IMR-90 (cell line): Measurements from ENCODE around the gene NCAPG2. TPM values are rescaled to one million over a fixed set of nuclear protein-coding genes. Genes with fewer than 3 reads are reported as not detected.

Experiments used
- ATAC-seq: fragments of 200-7000 bp; cut with Tn5 transposase; 2 replicates; pipeline ENCODE4 v1.9.1; 2020; ENCODE audit warnings: low read depth, mild to moderate bottlenecking, moderate library complexity
- BruUV-seq: library from RNA; stranded (reverse); fragments of 400-500 nt; replicated peaks from 2 replicates; lab custom pipeline; 2021; lab: Mats Ljungman, UMichigan
- CTCF ChIA-PET: fragments of 300-600 bp; formaldehyde crosslinking; extraction: SDS; loops from one replicate; lab custom pipeline; 2021; ENCODE audit warnings: antibody characterized with exemption; lab: Yijun Ruan, JAX
- POLR2A ChIA-PET: fragments of 300-600 bp; sonication (Branson Sonifier 250); formaldehyde crosslinking; loops from one replicate; lab custom pipeline; 2022; ENCODE audit warnings: antibody characterized with exemption; ENCODE audit not compliant: unreplicated experiment; lab: Charles Lee
- DNase-seq: peaks from one replicate; pipeline ENCODE4 v3.0.0; 2013
- H2AFZ ChIP-seq: replicated peaks from 2 replicates; pipeline ENCODE3; 2013; ENCODE audit warnings: low read length, mild to moderate bottlenecking; ENCODE audit not compliant: poor library complexity
- H2AK5ac ChIP-seq: 2 replicates; pipeline ENCODE4 v1.6.1; 2013; ENCODE audit warnings: low read depth, low read length, inconsistent platforms
- H2AK9ac ChIP-seq: replicated peaks from 2 replicates; pipeline ENCODE3; 2013; ENCODE audit warnings: mild to moderate bottlenecking, low read depth, low read length, moderate library complexity; ENCODE audit not compliant: poor library complexity
- H2BK120ac ChIP-seq: 2 replicates; pipeline ENCODE4 v1.6.1; 2013; ENCODE audit warnings: low read depth, low read length, inconsistent platforms
- H2BK15ac ChIP-seq: 3 replicates; pipeline ENCODE4 v1.6.1; 2013; ENCODE audit warnings: low read depth, low read length, inconsistent platforms
- H2BK20ac ChIP-seq: 2 replicates; pipeline ENCODE4 v1.6.1; 2013; ENCODE audit warnings: low read depth, mild to moderate bottlenecking, inconsistent platforms, low read length, moderate library complexity
- H2BK5ac ChIP-seq: 2 replicates; pipeline ENCODE4 v1.6.1; 2013; ENCODE audit warnings: mild to moderate bottlenecking, low read depth, low read length, inconsistent platforms; ENCODE audit not compliant: poor library complexity, severe bottlenecking
- H3K14ac ChIP-seq: replicated peaks from 2 replicates; pipeline ENCODE4 v1.6.1; 2013; ENCODE audit warnings: low read depth, low read length, inconsistent platforms
- H3K18ac ChIP-seq: 2 replicates; pipeline ENCODE4 v1.6.1; 2013; ENCODE audit warnings: low read depth, low read length, control low read depth
- H3K23ac ChIP-seq: 2 replicates; pipeline ENCODE4 v1.6.1; 2013; ENCODE audit warnings: low read depth, low read length, inconsistent platforms
- H3K27ac ChIP-seq: 2 replicates; pipeline ENCODE4 v1.5.1; 2013; ENCODE audit warnings: mild to moderate bottlenecking, control low read depth, low read length; ENCODE audit not compliant: insufficient read depth
- H3K27me3 ChIP-seq: 2 replicates; pipeline ENCODE4 v1.6.1; 2013; ENCODE audit warnings: low read length; ENCODE audit not compliant: control insufficient read depth, insufficient read depth
- H3K36me3 ChIP-seq: 2 replicates; pipeline ENCODE4 v1.6.1; 2013; ENCODE audit warnings: low read length, mixed read lengths; ENCODE audit not compliant: control insufficient read depth, insufficient read depth
- H3K4ac ChIP-seq: 2 replicates; pipeline ENCODE4 v1.6.1; 2013; ENCODE audit warnings: low read depth, low read length, inconsistent platforms
- H3K4me1 ChIP-seq: 2 replicates; pipeline ENCODE4 v1.6.1; 2013; ENCODE audit warnings: low read length, mixed read lengths; ENCODE audit not compliant: control insufficient read depth, insufficient read depth
- H3K4me2 ChIP-seq: 2 replicates; pipeline ENCODE4 v1.6.1; 2013; ENCODE audit warnings: low read depth, mild to moderate bottlenecking, control low read depth, low read length, moderate library complexity
- H3K4me3 ChIP-seq: 2 replicates; pipeline ENCODE4 v1.5.1; 2013; ENCODE audit warnings: low read depth, mild to moderate bottlenecking, control low read depth, low read length, moderate library complexity; ENCODE audit not compliant: insufficient read depth
- H3K56ac ChIP-seq: 2 replicates; pipeline ENCODE4 v1.6.1; 2013; ENCODE audit warnings: low read length, inconsistent platforms; ENCODE audit not compliant: insufficient read depth; ENCODE audit errors: extremely low read depth
- H3K79me1 ChIP-seq, 2 experiments: 2 replicates each; pipeline ENCODE4 v1.6.1; 2013; ENCODE audit warnings: low read length in 2 of 2, inconsistent platforms in 1 of 2, low read depth in 1 of 2
- H3K9ac ChIP-seq: 2 replicates; pipeline ENCODE4 v1.6.1; 2013; ENCODE audit warnings: low read depth, low read length, control low read depth
- H3K9me1 ChIP-seq: 2 replicates; pipeline ENCODE4 v1.6.1; 2013; ENCODE audit warnings: low read length, inconsistent platforms; ENCODE audit not compliant: insufficient read depth
- H3K9me3 ChIP-seq: 2 replicates; pipeline ENCODE4 v1.6.1; 2013; ENCODE audit warnings: low read length; ENCODE audit not compliant: control insufficient read depth, insufficient read depth
- H4K20me1 ChIP-seq: 2 replicates; pipeline ENCODE4 v1.6.1; 2013; ENCODE audit warnings: low read length, inconsistent platforms; ENCODE audit not compliant: insufficient read depth
- H4K5ac ChIP-seq: 2 replicates; pipeline ENCODE4 v1.6.1; 2013; ENCODE audit warnings: mild to moderate bottlenecking, low read depth, low read length, control low read depth
- H4K8ac ChIP-seq, 2 experiments: 2 replicates each; pipeline ENCODE4 v1.6.1; 2013; ENCODE audit warnings: low read depth in 2 of 2, low read length in 2 of 2, control low read depth in 1 of 2, inconsistent platforms in 1 of 2
- H4K91ac ChIP-seq: 2 replicates; pipeline ENCODE4 v1.6.1; 2013; ENCODE audit warnings: low read depth, low read length, inconsistent platforms; ENCODE audit not compliant: insufficient read depth
- BHLHE40 ChIP-seq: fragments of 150-350 bp; IDR thresholded peaks from 2 replicates; pipeline ENCODE4 v1.6.1; 2016; ENCODE audit warnings: mild to moderate bottlenecking, low read depth, low read length
- CEBPB ChIP-seq: IDR thresholded peaks from 2 replicates; pipeline ENCODE4 v1.6.1; 2012; ENCODE audit warnings: low read depth, low read length, improper control_type of control experiment
- CHD1 ChIP-seq: IDR thresholded peaks from 2 replicates; pipeline ENCODE4 v1.6.1; 2012; ENCODE audit warnings: low read depth, low read length, improper control_type of control experiment
- CTCF ChIP-seq: conservative IDR thresholded peaks from 2 replicates; pipeline ENCODE4 v1.5.1; 2012; ENCODE audit warnings: mild to moderate bottlenecking, low read depth, low read length, improper control_type of control experiment
- FOS ChIP-seq: fragments of 150-350 bp; IDR thresholded peaks from 2 replicates; pipeline ENCODE4 v1.6.1; 2016; ENCODE audit warnings: low read depth, low read length
- MAFK ChIP-seq: IDR thresholded peaks from 2 replicates; pipeline ENCODE4 v1.6.1; 2012; ENCODE audit warnings: low read depth, low read length, improper control_type of control experiment
- MXI1 ChIP-seq: IDR thresholded peaks from 2 replicates; pipeline ENCODE4 v1.6.1; 2012; ENCODE audit warnings: low read depth, mild to moderate bottlenecking, low read length, moderate library complexity, borderline replicate concordance
- NFE2L2 ChIP-seq: fragments of 150-350 bp; IDR thresholded peaks from 2 replicates; pipeline ENCODE4 v1.6.1; 2016; ENCODE audit warnings: low read depth, mild to moderate bottlenecking, low read length
- POLR2A ChIP-seq: IDR thresholded peaks from 2 replicates; pipeline ENCODE4 v1.6.1; 2012; ENCODE audit warnings: mild to moderate bottlenecking, low read depth, low read length
- RAD21 ChIP-seq: IDR thresholded peaks from 2 replicates; pipeline ENCODE4 v1.6.1; 2012; ENCODE audit warnings: low read length, improper control_type of control experiment
- SMC3 ChIP-seq: fragments of 150-350 bp; IDR thresholded peaks from 2 replicates; pipeline ENCODE4 v1.6.1; 2016; ENCODE audit warnings: low read depth, mild to moderate bottlenecking, antibody characterized with exemption, low read length, moderate library complexity
- WGBS, 2 experiments: methylation state at CpG; one replicate each; pipeline versions ENCODE4 v1.1.5 to v1.1.7; 2013; ENCODE audit warnings: missing lambda C conversion rate in 2 of 2; ENCODE audit not compliant: insufficient read length in 1 of 2; ENCODE audit errors: extremely low coverage in 2 of 2; 5-methylcytosine and 5-hydroxymethylcytosine counted together
- dilution Hi-C: fragments of 300-500 bp; cut with HindIII; formaldehyde crosslinking; loops from one replicate; pipeline ENCODE4 v1.14.3; 2018; ENCODE audit warnings: low sequenced_read_pairs; ENCODE audit not compliant: unreplicated experiment
- in situ Hi-C: fragments of 300-500 bp; cut with MboI; formaldehyde crosslinking; loops from 3 replicates; pipeline ENCODE4 v1.14.3; 2019; ENCODE audit warnings: low sequenced_read_pairs, inconsistent platforms, mixed read lengths
- intact Hi-C: fragments of 100-400 bp; cut with micrococcal nuclease; formaldehyde crosslinking; loops from 2 replicates; pipeline ENCODE4 v1.10.0; 2022
- polyA plus RNA-seq, 3 experiments: library from polyadenylated mRNA; depleted of rRNA; stranded (reverse); fragments of >200 nt; gene quantifications; 2 replicates each; pipeline ENCODE4 v1.2.3, GENCODE V29; 2012; ENCODE audit warnings: low replicate concordance in 1 of 3
- total RNA-seq: library from RNA; depleted of rRNA; stranded (reverse); fragments of >200 nt; gene quantifications from 2 replicates; pipeline ENCODE4 v1.2.3, GENCODE V29; 2012
- TF ChIP-seq, protein P1 (sequence below): fragments of 150-350 bp; IDR thresholded peaks from 2 replicates; pipeline ENCODE4 v1.6.1; 2016; ENCODE audit warnings: low read depth, mild to moderate bottlenecking, low read length, moderate library complexity, borderline replicate concordance

The NCAPG2 gene
- total and polyA plus RNA-seq, 2 of the 4 experiments (the other 2 are of a cell fraction), result 25.6 to 25.8 TPM

GRCh38 chr7:158702196-158702595 is 2.4 kb downstream of the NCAPG2 start:
- no peak overlapping the region for H2BK15ac ChIP-seq
- no peak overlapping the region for H2AK5ac ChIP-seq
- H4K5ac ChIP-seq, result no peak overlapping the region
- H3K56ac ChIP-seq, result no peak overlapping the region
- H3K79me1 ChIP-seq, result peaks cover 23 to 52% of the 10 kb centered on the region in 2 experiments
- no TSS peak for BruUV-seq
- no peak overlapping the region for H3K14ac ChIP-seq
- ChIA-PET POLR2A (no interaction called here), CTCF (no interaction called here)
- H2AFZ ChIP-seq, result no peak overlapping the region
- TF ChIP-seq POLR2A (no peak), BHLHE40 (no peak), RAD21 (no peak), SMC3 (no peak), CHD1 (no peak), FOS (no peak), CEBPB (no peak), CTCF (no peak), MAFK (no peak), MXI1 (no peak), NFE2L2 (no peak)
- TF ChIP-seq, protein P1, sequence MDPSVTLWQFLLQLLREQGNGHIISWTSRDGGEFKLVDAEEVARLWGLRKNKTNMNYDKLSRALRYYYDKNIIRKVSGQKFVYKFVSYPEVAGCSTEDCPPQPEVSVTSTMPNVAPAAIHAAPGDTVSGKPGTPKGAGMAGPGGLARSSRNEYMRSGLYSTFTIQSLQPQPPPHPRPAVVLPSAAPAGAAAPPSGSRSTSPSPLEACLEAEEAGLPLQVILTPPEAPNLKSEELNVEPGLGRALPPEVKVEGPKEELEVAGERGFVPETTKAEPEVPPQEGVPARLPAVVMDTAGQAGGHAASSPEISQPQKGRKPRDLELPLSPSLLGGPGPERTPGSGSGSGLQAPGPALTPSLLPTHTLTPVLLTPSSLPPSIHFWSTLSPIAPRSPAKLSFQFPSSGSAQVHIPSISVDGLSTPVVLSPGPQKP, result no peak
- no peaks in the 10 kb centered on the region for H4K20me1 ChIP-seq
- no peak overlapping the region for H3K4me2 ChIP-seq
- peaks cover 4% of the 10 kb centered on the region; the same call in 1 of the 2 replicates for H3K36me3 ChIP-seq
- H3K27me3 ChIP-seq, result no peaks in the 10 kb centered on the region
- H2AK9ac ChIP-seq, result no peak overlapping the region
- no CpG with 5 or more reads among the region's 4 CpGs for WGBS, 2 experiments
- no peak overlapping the region for H4K91ac ChIP-seq
- no peak overlapping the region for H3K27ac ChIP-seq
- no peak overlapping the region for H2BK5ac ChIP-seq
- H3K9ac ChIP-seq, result no peak overlapping the region
- H3K9me1 ChIP-seq, result peaks cover 19% of the 10 kb centered on the region
- no peak overlapping the region for H3K23ac ChIP-seq
- H3K4me1 ChIP-seq, result peaks cover 7% of the 10 kb centered on the region
- ATAC-seq, result no peak
- no peaks in the 10 kb centered on the region for H3K9me3 ChIP-seq
- intact Hi-C loops (loop anchor here (2.0 kb wide), 1 partner anchor 51 kb away; no protein-coding TSS in a partner anchor), in situ Hi-C loops (no loop called here), dilution Hi-C loops (no loop called here)
- H3K4me3 ChIP-seq, result no peak overlapping the region
- H3K4ac ChIP-seq, result no peak overlapping the region
- no peak overlapping the region for H3K18ac ChIP-seq
- no peak overlapping the region for H2BK20ac ChIP-seq
- no peak for DNase-seq
- 0 out of 4 replicates have a peak overlapping the region, but pooled peaks of 1 of the 2 experiments have one; percentile 9 for H4K8ac ChIP-seq
- no peak overlapping the region for H2BK120ac ChIP-seq
